GM18870 (cell line): ENCODE results near the gene CLN6.
"Not testable (repeated sequence)": the region's sequence is repeated elsewhere in the genome, so short reads cannot be mapped to it uniquely, and the experiment has no call there.

ENCODE experiments used
- ATAC-seq: cut with Tn5 transposase; IDR thresholded peaks from one replicate; pipeline ENCODE4 v1.9.1; 2021; ENCODE audit warnings: moderate library complexity; ENCODE audit not compliant: unreplicated experiment

The CLN6 gene

DNA sequence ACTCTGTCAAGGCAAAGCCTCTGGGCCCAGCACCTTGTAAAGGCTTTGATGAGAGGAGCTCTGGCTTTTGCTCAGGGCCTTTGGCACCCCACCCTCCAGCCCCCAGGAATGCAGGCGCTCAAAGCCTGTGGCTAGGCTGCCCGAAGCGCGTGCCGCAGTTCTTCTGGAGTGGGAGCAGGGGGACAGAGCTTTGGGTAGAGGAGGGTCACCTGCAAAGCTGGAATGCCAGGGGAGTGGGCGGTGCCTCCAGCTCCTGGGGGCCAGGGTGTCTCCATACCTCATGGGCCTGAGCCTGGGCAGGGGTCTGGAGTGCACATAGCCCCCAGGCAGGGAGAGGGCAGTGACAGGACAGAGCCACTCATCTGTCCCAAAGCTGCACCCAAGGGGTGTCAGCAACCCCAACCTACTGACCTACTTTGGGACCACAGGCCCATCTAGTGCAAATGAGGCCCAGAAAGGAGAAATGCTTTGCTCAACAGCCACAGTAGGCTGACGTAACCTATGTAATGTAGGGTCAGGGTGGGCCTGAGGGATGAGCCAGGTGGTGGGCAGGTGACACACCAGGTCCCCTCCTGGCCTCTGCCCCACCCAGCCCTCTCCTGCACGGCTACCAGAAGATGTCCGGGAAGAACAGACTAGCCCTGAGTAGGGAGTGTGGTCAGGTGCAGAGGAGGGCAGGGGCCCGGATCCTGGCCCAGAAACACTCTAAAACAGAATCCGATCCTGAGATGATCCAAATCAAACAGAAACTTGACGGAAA, 22.2 kb downstream of the CLN6 start:
- no peak for ATAC-seq

DNA sequence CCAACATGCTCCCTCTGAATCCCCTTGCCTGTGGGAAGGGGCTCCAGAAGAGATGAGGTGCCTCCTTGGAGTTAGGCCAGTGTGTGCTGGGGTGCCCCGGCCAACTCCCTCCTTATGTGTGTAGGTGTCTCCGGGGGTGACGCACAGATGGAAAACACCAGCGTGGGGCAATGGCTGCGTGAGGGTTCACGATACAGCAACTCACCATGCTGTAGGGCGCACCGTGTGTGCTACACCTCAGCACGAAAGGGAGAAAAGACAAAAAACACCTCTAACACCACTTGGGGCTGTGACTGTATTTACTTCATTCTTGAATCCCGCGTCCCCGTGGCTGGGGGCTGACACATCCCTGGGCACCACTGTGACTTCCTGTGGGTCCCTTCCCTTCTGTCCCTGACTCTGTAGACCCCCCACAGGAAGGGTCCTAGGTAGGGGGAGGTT, 22.8 kb downstream of the CLN6 start:
- ATAC-seq = no peak

DNA sequence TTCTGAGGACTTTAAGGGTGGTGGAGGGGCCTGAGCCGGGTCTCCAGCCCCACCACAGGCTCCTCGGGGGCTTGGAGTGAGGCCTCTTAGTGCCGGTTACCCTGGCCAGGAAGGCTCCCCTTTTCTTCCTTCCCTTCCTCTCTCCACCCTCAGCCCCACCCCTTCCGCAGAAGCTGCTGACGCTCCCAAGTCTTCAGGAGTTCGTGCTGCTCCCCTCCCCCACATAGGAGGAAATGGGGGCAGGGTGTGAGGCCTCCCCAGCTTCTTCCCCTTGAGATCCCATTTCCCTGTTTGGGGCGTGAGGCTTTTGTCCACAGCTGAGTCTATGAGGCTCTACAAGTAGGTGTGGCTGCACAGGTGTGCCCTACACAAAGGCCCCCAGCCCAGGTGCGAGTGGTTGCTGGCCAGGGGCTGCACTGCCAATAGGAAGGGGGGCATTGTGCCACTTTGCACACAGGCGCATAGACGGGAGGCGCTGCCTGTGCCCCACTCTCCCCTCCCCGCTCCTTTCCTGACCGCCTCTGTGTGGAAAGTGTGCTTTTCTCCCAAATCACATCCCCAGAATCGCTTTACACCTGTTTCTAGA, 23.5 kb downstream of the CLN6 start:
- ATAC-seq = no peak

DNA sequence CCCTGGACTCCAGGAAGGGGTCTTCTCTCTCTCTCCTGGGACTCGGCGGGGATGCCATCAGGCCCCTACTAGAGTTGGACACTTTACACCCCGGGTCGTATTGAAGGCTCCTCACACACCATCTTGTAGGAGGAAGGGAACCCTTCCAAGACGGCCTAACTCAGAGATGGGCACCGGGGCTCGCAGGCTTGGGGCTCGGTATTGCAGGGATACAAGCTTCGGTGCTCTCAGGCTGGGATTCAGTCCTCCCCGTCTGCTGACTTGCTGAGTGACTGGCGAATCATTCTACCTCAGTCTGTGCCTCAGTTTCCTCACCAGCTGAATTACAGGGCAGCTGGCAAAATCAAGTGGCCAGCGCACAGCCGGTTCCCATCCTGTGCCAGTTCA, 24.0 kb downstream of the CLN6 start:
- ATAC-seq = no peak

DNA sequence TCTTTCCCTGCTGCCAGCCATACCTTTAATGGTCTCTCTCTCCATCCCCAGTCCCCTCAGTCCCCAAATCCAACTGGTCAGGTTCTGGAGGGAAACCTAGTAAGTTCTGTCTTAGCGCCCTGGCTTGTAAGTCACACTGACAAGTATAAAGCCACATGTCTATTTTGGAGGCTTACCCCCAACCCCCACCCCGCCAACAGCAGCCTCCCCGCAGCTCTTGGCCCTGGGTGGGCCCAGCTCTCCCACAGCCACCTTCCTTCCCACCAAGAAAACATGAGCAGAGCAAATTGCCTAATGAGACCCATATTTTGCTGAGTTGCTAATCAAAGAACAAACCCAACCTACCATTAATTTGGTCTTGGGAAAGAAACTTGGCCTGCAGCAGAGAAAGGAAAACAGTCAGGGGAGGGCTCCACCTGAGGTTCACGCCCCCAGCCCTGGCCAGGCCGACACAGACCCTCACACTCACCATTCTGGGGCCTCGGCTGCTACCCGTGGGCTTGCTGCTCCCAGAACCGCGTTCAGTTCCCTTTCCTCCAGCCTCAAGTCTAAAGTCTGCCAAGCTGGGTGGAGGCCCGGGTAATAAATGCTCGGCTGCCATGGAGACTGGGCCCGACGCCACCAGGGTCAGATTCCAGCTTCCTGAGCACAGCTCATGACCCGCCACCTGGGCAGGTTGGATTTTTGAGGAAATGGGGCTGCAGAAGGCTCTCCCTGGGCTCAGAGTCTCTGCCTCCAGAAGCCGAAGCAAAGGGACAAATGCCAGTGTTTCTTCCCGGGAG, 24.6 kb downstream of the CLN6 start, which contains the start of gene CALML4:
Gene CALML4, minus strand, starts transcription at position 557 of the 782 bp plus-strand sequence. Its CDS starts 85 bp downstream, at position 472.
- ATAC-seq = no peak

DNA sequence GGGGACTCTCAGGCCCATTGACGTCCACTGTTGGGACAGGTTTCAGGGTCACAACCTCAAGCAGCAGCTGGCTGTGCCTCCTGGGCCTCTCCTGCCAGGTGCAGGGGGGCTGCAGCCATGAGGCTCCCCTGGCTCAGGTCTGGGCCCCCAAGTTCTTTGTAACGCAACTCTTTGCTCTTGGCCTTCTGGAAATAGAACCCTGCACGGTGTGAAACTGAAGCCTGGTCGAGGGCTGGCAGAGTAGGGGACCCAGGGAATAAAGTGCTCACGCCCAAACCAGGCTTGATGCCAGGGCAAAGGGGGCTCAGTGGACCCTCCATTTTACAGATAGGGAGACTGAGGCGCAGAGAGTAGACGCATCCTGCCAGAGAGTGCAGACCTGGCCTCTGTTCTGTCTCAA, 25.2 kb downstream of the CLN6 start:
- no peak for ATAC-seq

DNA sequence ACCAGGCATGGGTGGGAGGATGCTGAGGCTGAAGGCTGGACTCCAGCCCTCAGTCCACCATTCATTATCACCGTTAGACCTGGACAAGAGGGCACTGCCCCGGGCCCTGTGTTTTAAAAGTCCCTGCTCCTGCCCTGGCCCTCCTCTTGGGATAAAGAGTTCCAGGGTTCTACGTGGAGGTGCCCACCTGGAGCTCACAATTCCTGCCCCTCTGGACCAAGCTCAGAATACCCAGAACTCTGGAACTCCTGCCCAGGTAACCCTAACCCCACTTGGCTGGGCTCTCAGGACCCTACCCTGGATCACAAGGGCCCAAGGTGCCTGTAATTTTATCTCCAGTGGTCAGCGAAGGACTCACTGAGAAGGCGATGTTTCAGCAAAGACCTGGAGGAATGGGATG, 25.6 kb downstream of the CLN6 start:
- ATAC-seq = no peak

DNA sequence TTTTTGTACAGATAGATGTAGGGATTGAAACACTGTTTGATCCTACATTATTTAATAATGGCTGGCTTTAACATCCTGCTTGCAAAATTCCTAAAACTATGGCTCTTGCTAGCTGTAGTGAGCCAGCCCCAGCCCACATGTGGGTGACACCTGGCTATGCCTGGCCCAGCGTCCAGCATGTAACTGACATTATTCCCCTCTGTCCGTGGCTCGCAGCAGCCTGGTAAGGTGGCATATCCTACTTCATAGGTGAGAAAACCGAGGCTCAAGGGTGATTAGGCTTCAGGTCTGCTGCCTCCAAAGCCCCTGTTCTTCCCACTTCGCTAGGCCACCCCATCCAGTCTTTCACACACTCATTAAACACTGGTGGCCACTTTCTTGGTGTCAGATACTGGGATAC, 26.0 kb downstream of the CLN6 start:
- no peak for ATAC-seq

DNA sequence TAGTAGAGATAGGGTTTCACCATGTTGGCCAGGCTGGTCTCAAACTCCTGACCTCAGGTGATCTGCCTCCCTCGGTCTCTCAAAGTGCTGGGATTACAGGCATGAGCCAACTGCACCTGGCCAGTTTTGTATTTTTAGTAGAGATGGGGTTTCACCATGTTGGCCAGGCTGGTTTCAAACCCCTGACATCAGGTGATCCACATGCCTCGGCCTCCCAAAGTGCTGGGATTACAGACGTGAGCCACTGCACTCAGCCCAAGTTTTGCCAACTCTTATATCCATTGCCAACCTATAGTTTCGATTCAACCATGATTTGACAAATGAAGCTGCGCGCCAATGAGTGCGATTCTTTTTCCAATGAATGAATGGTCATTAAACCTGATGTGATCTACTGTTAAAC, 26.5 kb downstream of the CLN6 start:
- not testable (repeated sequence) for ATAC-seq

DNA sequence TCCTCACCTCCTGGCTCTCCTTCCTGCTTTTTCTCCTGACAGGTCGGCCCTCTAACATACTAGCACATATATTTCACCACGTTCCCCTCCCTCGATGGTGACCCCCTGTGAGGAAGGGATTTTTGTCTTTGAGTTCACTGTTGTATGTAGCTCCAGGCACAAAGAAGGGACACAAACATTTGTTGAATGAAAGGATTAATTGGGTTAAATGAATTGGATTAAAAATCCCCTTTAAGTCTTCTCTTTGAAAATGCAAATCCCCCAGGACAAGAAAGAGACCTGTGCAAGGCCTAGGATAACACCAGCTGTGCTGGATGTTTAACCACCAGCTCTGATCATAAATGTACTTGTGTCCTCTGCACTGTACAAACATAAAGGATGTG, 27.7 kb downstream of the CLN6 start:
- ATAC-seq = no peak

DNA sequence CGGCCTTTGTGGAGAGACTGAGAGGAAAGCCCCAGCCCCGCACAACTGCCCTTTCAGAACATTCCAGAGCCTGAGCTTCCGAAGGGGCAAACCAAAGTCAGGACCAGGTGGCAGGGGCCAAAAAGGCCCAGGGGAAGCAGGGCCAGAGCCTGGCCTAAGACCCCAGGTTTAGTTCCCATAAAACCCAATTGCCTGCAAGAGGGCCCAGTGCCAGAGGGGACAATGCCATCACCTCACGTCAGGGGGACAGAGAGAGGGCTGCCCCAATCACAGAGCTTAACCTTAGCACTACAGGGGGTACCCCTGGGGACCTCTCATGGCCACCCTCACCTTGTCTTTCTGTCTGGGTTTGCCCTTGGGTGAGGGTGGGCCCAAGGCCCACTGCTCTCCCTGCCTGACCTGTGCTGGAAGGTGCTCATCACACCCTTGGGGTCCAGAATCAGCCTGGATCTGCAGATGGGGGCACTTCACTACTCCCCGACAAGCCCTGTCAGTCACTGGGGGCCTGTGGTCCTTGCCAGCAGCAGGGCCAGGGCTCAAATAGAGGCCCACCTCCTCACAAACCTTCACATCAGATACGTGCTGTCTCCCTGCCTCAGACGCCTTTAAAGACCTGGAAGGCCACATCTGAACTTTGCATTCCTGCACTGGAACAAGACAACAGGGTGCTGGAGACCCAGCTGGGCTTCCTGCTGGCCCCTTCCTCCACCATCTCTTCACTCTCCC, 28.2 kb downstream of the CLN6 start:
- no peak for ATAC-seq

DNA sequence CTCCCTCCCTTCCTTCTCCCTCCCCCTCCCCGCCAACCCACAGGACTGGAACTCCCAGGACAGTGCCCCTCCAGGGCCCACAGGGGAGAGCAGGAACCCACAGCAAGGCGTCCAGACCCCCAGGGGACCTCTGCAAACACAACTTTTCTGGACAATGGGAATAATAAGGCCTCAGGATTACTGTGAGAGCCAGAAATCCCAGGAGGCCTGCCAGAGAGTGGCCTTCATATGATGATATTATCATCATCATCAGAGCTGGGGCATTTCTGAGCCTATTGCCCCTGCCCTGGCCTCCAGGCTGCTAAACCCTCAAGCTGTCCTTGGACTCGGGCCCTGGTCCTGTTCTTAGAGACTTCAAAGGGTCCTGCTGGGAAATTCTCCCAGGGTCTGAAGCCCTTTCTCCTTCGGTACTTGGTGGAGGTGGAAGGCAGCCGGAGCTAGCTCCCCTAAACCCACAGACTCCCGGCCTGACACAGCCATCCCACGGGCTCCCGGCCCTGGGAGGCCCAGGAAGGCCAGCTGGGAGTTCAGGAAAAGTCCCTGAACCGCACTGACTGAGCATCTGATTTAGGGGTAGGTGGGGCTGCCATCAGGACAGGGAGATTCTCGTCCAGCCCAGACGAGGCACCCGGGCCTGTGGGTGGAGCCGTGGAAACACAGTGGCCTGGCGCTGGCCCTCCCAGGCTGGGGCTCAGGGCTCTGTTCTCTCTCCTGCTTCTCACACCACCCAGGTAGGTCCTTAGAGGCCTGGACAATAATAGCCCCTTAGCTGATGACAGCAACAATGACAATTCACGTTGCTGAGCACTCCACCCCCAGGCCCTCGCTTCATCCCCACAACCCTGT, 29.3 kb downstream of the CLN6 start:
- no peak for ATAC-seq

DNA sequence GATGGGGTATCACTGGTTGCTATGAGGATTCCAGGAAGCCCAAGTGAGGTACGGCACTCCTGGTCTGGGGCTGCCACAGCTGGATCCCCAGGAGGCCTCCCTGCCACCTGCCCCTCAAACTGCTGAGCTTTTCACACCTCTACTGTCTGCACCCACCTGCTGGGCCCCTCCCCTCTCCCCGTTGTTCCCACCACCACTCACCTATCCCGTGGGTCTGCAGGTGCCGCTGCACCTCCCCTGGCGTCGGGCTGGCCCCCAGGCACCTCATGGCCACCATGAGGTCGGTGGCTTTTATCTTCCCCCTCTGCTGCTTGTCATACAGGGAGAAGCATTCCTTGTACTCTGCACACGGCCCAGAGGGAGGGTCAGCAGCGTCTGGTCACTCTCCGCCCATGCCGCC, 30.2 kb downstream of the CLN6 start:
- ATAC-seq = no peak

DNA sequence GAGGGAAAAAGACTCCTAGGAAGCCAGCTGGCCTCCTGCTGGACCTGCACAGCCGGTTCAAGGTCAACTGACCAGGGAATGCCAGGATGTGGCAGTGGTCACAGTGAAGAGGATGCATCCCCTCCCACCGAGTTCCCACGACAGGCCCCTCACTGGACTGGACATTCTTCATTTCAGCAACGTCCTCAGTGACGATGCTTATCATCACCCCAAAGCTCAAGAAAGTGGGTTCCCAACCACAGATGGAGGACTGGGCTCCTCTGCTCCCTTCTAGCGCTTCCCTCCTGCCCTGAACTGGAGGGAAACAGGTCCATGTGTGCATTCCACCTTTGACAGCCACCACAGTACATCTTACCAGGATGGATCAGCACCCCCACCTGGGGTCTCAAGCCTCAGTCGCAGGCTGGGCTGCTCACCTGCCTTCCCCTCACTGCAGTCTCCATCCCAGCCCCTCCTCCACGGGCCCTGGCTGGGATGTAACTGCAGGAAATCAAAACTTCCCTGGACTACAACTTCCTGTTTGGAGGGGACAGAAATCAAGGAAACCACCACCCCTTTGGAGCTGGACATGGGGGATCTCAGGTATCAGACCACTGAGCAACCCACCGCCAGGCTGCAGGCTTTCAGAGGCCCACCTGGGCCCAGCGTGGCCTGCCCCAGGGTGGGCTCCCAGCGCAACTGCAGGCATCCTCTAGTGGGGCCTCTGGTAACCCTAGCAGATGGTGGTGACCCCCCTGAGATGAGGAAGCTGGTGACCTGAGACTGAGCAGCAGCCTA, 31.7 kb downstream of the CLN6 start:
- no peak for ATAC-seq

DNA sequence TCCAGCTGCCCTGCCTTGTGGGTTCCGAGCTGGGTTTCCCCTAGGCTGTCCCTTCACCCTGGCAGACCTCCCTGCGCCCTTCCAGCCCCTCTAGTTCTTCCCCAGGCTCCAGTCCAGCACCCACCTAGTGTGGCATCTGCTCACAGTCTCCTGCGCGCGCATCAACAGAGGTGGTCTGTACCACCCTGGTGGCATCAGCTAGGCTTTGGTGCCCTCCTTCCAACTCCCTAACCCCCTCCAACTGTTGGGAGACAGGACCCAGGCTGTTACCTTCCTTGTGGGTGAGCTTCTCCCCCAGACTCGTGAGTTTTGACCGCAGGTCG, 32.4 kb downstream of the CLN6 start:
- ATAC-seq = no peak

DNA sequence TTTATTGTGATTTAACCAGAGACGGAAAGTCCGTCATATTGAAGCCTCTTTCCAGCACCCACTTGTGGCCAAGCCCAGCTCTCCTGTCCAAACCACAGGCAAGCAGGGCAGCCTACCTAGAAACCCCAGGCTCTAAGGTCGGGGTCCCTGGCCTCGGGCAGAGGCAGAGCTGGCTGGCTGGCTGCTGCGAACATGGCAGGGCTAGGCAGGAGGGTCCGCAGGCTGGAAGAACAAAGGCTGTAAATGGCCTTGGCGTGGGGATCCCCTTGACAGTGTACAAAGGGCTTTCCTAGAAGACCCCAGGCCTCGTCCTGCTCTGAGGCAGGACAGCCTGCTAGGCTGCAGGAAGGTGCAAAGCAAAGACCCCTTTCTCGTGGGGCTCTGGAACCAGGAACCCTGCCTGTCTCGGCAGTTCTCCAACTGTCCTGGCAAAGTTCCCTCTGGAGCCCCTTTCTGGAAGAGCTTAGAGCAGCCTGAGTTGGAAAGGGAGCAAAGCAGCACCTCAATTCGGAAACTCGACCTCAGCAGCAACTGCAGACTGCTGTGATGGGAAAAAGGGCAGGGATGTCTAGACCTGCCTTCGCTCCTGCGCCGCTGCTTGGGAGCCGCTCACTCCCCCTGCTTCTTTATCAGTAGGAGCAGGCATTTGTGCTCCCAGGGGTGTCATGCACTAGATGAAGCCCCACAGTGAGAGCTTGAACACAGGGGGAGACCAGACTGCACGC, 32.9 kb downstream of the CLN6 start:
- ATAC-seq = no peak

DNA sequence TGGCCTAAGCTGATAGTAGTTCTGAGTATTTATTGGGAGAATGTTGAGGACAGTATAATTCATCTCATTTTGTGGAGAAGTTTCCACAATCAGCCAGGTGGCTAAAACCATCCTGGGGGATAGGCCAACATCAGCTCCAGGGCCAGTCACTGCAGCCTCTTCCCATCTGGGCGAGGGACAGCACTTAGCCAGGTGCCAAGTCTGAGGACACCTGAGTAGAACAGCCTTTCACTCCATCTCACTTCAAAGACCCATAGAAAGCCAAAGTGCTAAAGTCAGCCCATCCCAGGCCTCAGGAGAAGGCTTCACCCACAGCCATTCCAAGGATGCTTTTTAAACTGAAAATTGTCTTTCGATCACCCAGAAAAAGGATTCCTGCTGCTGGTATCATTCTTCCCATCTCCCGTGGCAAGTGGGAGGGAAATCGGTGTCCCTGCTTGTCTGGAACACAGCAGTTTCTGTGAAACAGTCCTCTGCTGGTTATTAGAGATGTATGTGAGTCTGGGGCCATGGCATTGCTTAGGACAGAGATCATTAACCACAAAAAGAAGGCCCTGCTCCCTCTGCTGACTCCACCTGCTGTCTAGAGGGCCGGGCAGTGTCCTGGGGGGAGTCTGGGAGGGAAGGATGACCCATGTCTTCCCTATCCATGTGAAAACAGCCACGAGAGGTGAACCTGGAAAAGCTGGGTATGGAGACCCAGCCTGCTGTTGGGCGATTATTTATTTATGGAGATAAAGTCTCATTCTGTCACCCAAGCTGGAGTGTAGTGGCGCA, 34.0 kb downstream of the CLN6 start:
- no peak for ATAC-seq

DNA sequence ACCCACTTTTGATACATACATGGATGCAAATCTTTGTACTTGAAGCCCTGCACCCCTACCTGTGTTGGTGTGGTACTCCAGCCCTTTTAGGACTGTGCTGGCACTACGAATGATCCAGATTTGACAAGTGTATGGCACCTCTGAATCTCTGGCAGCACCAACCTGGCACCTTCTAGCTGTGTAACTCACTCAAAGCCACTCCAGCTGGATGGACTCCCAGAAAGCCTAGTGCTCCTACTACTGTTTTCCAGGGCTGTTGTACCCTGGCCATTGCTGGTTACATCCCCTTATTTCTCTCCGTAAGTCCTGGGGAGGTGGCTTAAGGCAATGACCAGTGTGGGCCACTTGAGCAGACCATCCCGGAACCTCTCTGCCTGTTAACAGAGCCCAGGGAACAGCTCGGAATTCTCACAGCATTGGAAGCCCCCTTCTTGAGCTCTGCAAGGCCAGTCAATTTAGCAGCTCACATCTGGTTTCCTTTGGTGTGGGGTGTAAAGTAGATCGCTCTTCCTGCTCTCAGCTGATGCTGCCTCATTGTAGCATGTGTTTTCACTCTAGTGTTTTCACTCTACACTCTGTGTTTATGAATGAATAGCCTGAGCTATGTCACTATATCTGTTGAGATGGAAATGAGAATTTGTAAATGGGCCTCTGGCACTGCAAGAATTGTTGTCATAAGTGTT, 36.6 kb downstream of the CLN6 start:
- ATAC-seq = no peak
